ENCODE results near the gene NPS.

Gene NPS

GRCh38 chr10:127523476-127523875, 25.6 kb upstream of the NPS start:
- TF ChIP-seq FOXP2 (optimal IDR thresholded peaks at IDR 0.05; ENCODE audit: borderline replicate concordance, extremely low read depth, extremely low read length, insufficient read depth): no peak
- TF ChIP-seq, protein P1, sequence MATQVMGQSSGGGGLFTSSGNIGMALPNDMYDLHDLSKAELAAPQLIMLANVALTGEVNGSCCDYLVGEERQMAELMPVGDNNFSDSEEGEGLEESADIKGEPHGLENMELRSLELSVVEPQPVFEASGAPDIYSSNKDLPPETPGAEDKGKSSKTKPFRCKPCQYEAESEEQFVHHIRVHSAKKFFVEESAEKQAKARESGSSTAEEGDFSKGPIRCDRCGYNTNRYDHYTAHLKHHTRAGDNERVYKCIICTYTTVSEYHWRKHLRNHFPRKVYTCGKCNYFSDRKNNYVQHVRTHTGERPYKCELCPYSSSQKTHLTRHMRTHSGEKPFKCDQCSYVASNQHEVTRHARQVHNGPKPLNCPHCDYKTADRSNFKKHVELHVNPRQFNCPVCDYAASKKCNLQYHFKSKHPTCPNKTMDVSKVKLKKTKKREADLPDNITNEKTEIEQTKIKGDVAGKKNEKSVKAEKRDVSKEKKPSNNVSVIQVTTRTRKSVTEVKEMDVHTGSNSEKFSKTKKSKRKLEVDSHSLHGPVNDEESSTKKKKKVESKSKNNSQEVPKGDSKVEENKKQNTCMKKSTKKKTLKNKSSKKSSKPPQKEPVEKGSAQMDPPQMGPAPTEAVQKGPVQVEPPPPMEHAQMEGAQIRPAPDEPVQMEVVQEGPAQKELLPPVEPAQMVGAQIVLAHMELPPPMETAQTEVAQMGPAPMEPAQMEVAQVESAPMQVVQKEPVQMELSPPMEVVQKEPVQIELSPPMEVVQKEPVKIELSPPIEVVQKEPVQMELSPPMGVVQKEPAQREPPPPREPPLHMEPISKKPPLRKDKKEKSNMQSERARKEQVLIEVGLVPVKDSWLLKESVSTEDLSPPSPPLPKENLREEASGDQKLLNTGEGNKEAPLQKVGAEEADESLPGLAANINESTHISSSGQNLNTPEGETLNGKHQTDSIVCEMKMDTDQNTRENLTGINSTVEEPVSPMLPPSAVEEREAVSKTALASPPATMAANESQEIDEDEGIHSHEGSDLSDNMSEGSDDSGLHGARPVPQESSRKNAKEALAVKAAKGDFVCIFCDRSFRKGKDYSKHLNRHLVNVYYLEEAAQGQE (IDR thresholded peaks at IDR 0.05; ENCODE audit: insufficient read depth in 1 of 2, low read depth in 2 of 2, low read length in 2 of 2): no peak
- no peak for TF ChIP-seq POLR2AphosphoS5 (IDR thresholded peaks at IDR 0.05; ENCODE audit: low read depth, low read length)
- no peak for TF ChIP-seq TAF1 (IDR thresholded peaks at IDR 0.05; ENCODE audit: borderline replicate concordance, insufficient read depth, low read length)
- TF ChIP-seq SIN3A (IDR thresholded peaks at IDR 0.05; ENCODE audit: borderline replicate concordance, insufficient read depth, low read length): no peak

DNA sequence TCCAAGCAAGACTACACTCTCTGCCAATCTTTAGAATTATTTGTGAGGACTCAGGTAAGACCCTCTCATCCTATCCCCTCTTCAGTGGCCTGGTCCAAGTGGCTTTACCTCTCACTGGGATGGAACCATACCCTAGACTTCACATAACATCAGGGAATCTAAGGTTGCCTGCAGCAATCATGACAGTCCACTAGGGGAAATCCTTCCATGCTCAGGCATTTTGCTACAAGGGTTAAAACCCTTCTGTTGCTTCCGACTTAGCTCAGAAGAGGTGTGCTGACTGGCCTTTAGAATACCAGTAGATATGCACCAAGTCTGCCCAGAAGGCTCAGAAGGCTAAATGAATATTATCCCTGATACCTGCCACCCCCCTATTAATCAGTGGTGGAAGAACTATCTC, 24.9 kb upstream of the NPS start:
- TF ChIP-seq POLR2AphosphoS5 (IDR thresholded peaks at IDR 0.05; ENCODE audit: low read depth, low read length) (no peak), FOXP2 (optimal IDR thresholded peaks at IDR 0.05; ENCODE audit: borderline replicate concordance, extremely low read depth, extremely low read length, insufficient read depth) (no peak), TAF1 (IDR thresholded peaks at IDR 0.05; ENCODE audit: borderline replicate concordance, insufficient read depth, low read length) (no peak), SIN3A (IDR thresholded peaks at IDR 0.05; ENCODE audit: borderline replicate concordance, insufficient read depth, low read length) (no peak)
- TF ChIP-seq, protein P1 (IDR thresholded peaks at IDR 0.05; ENCODE audit: insufficient read depth in 1 of 2, low read depth in 2 of 2, low read length in 2 of 2): no peak

GRCh38 chr10:127524908-127525665, 24.0 kb upstream of the NPS start:
- TF ChIP-seq FOXP2 (optimal IDR thresholded peaks at IDR 0.05; ENCODE audit: borderline replicate concordance, extremely low read depth, extremely low read length, insufficient read depth) (no peak), POLR2AphosphoS5 (IDR thresholded peaks at IDR 0.05; ENCODE audit: low read depth, low read length) (no peak), TAF1 (IDR thresholded peaks at IDR 0.05; ENCODE audit: borderline replicate concordance, insufficient read depth, low read length) (no peak), SIN3A (IDR thresholded peaks at IDR 0.05; ENCODE audit: borderline replicate concordance, insufficient read depth, low read length) (no peak)
- TF ChIP-seq, protein P1 (IDR thresholded peaks at IDR 0.05; ENCODE audit: insufficient read depth in 1 of 2, low read depth in 2 of 2, low read length in 2 of 2): no peak

- TF ChIP-seq POLR2AphosphoS5 (IDR thresholded peaks at IDR 0.05; ENCODE audit: low read depth, low read length) (no peak), SIN3A (IDR thresholded peaks at IDR 0.05; ENCODE audit: borderline replicate concordance, insufficient read depth, low read length) (no peak), FOXP2 (optimal IDR thresholded peaks at IDR 0.05; ENCODE audit: borderline replicate concordance, extremely low read depth, extremely low read length, insufficient read depth) (no peak), TAF1 (IDR thresholded peaks at IDR 0.05; ENCODE audit: borderline replicate concordance, insufficient read depth, low read length) (no peak)
- TF ChIP-seq, protein P1 (IDR thresholded peaks at IDR 0.05; ENCODE audit: insufficient read depth in 1 of 2, low read depth in 2 of 2, low read length in 2 of 2): no peak
Measured at GRCh38 chr10:127525686-127526085, 23.4 kb upstream of the NPS start.

Data from PFSK-1 (cell line).